ENCODE measurements around the gene DRC1. TPM values are rescaled to one million over a fixed set of nuclear protein-coding genes. Genes with fewer than 3 reads are reported as not detected.

DRC1 gene
- polyA plus RNA-seq, 4 donors: 0.09 to 0.18 TPM; not detected in 2

DNA sequence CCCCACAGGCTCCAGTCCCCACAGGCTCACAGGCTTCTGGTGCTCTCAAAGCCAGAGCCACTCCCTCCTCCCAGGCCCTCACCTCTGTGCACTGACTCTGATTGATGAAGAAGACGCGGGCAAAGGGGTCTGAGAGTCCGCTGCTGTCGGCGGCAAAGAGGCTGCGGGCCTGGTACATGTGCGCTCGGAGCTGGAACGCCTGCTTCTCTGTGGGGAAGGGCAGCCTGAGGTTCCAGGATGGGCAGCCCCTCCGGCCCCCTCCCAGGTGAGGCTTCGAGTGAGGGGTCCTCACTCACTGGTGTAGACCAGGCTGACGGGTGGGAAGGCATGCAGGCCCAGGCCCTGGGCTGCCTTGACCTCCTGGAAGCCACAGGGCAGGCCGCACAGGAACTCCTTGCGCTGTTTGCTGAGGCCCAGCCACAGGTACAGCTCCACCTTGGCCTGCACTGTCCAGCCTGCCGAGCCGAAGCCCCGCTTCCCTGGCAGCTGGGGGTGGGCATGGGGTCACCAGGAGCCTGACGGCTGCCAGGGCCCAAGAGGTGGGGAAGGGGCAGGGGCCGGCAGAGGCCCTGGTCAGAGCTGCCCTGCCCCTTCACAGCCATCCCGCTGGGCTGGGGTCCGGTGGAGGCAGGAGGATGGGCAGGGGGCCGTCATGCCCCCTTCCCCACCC is 74.2 kb downstream of the DRC1 start:
- Histone ChIP-seq H3K36me3 (ENCODE audit: control insufficient read depth in 3 of 3, insufficient read depth in 2 of 3, low read depth in 1 of 3, low read length in 3 of 3) (peaks cover 0 to 11% (median 0%) of the 10 kb centered on the region in 3 donors), H3K27ac (ENCODE audit: low read depth in 1 of 3, low read length in 2 of 3) (no peak overlapping the region), H3K9me3 (ENCODE audit: control insufficient read depth in 2 of 2, insufficient read depth in 1 of 2, low read depth in 1 of 2, low read length in 1 of 2) (no peaks in the 10 kb centered on the region), H3K4me1 (ENCODE audit: control insufficient read depth in 3 of 3, insufficient read depth in 2 of 3, low read depth in 1 of 3, low read length in 2 of 3) (peaks cover 0 to 17% (median 0%) of the 10 kb centered on the region in 3 donors), H3K27me3 (ENCODE audit: control insufficient read depth in 3 of 3, insufficient read depth in 3 of 3, low read length in 3 of 3) (no peaks in the 10 kb centered on the region), H3K4me3 (ENCODE audit: low read depth in 1 of 3, low read length in 3 of 3) (no peak overlapping the region)
- WGBS, 3 donors: 81 to 89% (median 83%) methylated on average over 14 to 22 of the region's 22 CpGs
- FAIRE-seq (no peak), DNase-seq (no peak)

DNA sequence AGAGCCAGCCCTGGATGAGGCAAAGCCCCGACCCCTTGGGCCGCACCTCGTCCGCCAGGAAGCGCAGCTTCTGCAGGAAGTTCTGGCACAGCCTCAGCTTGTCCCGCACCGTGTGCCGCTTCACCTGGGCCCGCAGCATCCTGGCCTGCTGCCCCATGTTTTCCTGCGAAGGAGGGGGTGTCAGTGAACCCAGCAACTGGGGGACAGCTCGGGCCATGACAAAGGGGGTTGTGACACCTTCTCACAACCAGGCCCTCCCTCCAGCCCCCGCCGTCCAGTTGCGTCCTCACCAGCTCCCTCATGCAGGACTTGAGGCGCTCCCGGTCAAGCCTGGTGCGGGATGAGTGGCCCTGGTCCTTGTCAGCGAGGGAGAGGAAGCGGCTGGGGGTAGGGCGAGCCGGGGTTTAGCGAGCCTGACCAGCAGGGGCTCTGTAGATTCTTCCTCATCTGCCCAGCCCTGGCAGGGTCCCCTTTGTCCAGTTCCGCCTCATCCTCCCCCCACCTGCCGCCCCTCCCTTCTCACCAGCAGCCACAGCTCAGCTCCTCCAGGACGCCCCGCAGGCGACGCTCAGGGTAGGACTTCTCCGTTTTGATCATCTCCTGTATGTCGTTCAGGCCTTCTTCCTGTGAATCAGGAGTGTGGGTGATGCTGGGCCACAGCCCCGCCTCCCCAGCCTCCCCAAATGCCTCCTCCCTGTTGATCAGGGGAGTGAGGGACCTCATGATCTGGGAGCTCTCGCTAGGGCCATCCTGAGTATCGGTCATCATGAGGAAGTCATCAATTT is 75.6 kb downstream of the DRC1 start:
- peaks cover 0 to 11% (median 0%) of the 10 kb centered on the region in 3 donors for H3K36me3 ChIP-seq (ENCODE audit: control insufficient read depth in 3 of 3, insufficient read depth in 2 of 3, low read depth in 1 of 3, low read length in 3 of 3)
- H3K27ac ChIP-seq (ENCODE audit: low read depth in 1 of 3, low read length in 2 of 3): no peak overlapping the region
- H3K4me3 ChIP-seq (ENCODE audit: low read depth in 1 of 3, low read length in 3 of 3): no peak overlapping the region
- no peak for FAIRE-seq
- DNase-seq: no peak
- H3K9me3 ChIP-seq (ENCODE audit: control insufficient read depth in 2 of 2, insufficient read depth in 1 of 2, low read depth in 1 of 2, low read length in 1 of 2): no peaks in the 10 kb centered on the region
- H3K4me1 ChIP-seq (ENCODE audit: control insufficient read depth in 3 of 3, insufficient read depth in 2 of 3, low read depth in 1 of 3, low read length in 2 of 3): peaks cover 0 to 29% (median 0%) of the 10 kb centered on the region in 3 donors
- H3K27me3 ChIP-seq (ENCODE audit: control insufficient read depth in 3 of 3, insufficient read depth in 3 of 3, low read length in 3 of 3): no peaks in the 10 kb centered on the region
- WGBS, 3 donors: 65 to 75% (median 65%) methylated on average over 33 of the region's 33 CpGs

DNA sequence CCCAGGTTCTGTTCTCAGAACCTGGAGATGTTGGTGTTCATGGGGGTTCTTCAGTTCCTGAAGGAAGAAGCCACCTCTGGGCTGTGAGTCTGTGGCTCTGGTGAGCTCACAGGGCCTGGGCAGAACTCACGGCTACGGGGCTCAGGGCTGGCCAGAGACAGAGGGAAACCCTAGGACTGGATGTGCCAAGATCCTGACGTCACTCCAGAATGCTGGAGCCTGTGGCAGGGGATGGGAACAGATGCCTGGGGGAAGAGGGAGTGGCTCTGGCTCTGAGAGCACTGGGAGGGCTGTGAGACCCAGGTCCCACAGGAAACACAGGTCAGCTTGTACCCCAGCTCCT is 76.2 kb downstream of the DRC1 start, which contains the start of gene OTOF:
Gene OTOF, minus strand, starts transcription at position 214 of the 343 bp plus-strand sequence.
- H3K4me1 ChIP-seq (ENCODE audit: control insufficient read depth in 3 of 3, insufficient read depth in 2 of 3, low read depth in 1 of 3, low read length in 2 of 3): peaks cover 0 to 31% (median 0%) of the 10 kb centered on the region in 3 donors
- H3K9me3 ChIP-seq (ENCODE audit: control insufficient read depth in 2 of 2, insufficient read depth in 1 of 2, low read depth in 1 of 2, low read length in 1 of 2): no peaks in the 10 kb centered on the region
- no peak within 1 kb of the TSS for H3K4me3 ChIP-seq (ENCODE audit: low read depth in 1 of 3, low read length in 3 of 3)
- 35 to 44% (median 43%) methylated on average over 3 of the region's 3 CpGs for WGBS, 3 donors
- FAIRE-seq (no peak), DNase-seq (no peak)
- no peaks in the 10 kb centered on the region for H3K27me3 ChIP-seq (ENCODE audit: control insufficient read depth in 3 of 3, insufficient read depth in 3 of 3, low read length in 3 of 3)
- no peak within 1 kb of the TSS for H3K27ac ChIP-seq (ENCODE audit: low read depth in 1 of 3, low read length in 2 of 3)
- peaks cover 0 to 11% (median 0%) of the 10 kb centered on the region in 3 donors for H3K36me3 ChIP-seq (ENCODE audit: control insufficient read depth in 3 of 3, insufficient read depth in 2 of 3, low read depth in 1 of 3, low read length in 3 of 3)

DNA sequence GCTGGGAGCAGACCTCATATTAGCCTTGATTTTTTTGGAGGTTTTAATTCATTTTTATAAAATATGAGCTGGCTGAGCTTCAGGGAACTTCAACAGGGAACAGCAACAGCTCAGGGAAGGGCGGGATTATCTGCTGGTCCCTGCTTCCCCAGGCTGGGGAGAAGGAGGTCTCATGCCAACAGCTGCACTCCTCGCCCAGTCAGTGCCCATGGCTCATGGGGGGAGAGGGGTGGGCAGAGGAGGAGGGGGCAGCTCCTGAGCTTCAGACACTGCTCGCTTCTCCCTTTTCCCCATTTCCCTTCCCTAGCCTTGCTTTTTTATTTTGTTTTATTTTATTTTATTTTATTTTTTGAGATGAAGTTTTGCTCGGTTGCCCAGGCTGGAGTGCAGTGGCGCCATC is 76.6 kb downstream of the DRC1 start:
- WGBS, 3 donors: 88 to 96% (median 91%) methylated on average over 5 of the region's 5 CpGs
- Histone ChIP-seq H3K9me3 (ENCODE audit: control insufficient read depth in 2 of 2, insufficient read depth in 1 of 2, low read depth in 1 of 2, low read length in 1 of 2) (no peaks in the 10 kb centered on the region), H3K4me3 (ENCODE audit: low read depth in 1 of 3, low read length in 3 of 3) (no peak overlapping the region), H3K4me1 (ENCODE audit: control insufficient read depth in 3 of 3, insufficient read depth in 2 of 3, low read depth in 1 of 3, low read length in 2 of 3) (peaks cover 0 to 33% (median 0%) of the 10 kb centered on the region in 3 donors), H3K27ac (ENCODE audit: low read depth in 1 of 3, low read length in 2 of 3) (no peak overlapping the region), H3K27me3 (ENCODE audit: control insufficient read depth in 3 of 3, insufficient read depth in 3 of 3, low read length in 3 of 3) (no peaks in the 10 kb centered on the region), H3K36me3 (ENCODE audit: control insufficient read depth in 3 of 3, insufficient read depth in 2 of 3, low read depth in 1 of 3, low read length in 3 of 3) (peaks cover 0 to 7% (median 0%) of the 10 kb centered on the region in 3 donors)
- no peak for FAIRE-seq
- no peak for DNase-seq

DNA sequence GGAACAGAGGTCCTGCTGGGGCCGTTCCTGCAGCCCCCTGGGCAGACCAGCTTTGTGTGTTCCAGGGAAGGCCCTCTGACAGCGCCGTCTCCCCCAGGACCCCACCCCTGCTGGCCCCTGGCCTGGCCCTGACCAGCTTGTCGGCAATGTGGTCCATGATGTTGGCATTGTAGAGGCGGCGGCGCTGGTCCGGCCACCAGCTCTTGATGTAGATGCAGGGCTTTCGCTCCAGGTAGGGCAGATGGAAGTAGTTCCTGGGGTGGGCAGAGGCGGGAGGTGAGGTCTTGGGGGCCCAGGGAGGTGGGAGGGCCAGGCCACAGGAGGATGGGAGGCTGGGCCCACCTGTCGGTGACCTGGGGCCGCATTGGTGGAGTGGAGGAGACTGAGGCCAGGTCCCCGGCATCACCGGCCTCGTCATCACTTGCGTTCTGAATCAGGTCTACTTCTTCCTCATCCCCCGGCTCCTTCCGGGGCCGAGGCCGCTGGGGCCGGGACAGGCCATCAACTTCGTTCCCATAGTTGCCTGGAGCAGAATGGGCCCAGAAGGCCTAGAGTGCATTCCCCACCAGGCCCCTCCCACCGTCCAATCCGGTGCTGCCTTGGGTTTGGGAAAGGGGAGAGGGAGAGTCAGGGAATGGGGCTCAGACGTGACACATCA is 77.5 kb downstream of the DRC1 start:
- Histone ChIP-seq H3K36me3 (ENCODE audit: control insufficient read depth in 3 of 3, insufficient read depth in 2 of 3, low read depth in 1 of 3, low read length in 3 of 3) (peaks cover 0 to 7% (median 0%) of the 10 kb centered on the region in 3 donors), H3K9me3 (ENCODE audit: control insufficient read depth in 2 of 2, insufficient read depth in 1 of 2, low read depth in 1 of 2, low read length in 1 of 2) (no peaks in the 10 kb centered on the region), H3K4me1 (ENCODE audit: control insufficient read depth in 3 of 3, insufficient read depth in 2 of 3, low read depth in 1 of 3, low read length in 2 of 3) (peaks cover 0 to 38% (median 0%) of the 10 kb centered on the region in 3 donors), H3K4me3 (ENCODE audit: low read depth in 1 of 3, low read length in 3 of 3) (no peak overlapping the region), H3K27ac (ENCODE audit: low read depth in 1 of 3, low read length in 2 of 3) (peak overlapping the region in 1 of 3 donors; percentile 74), H3K27me3 (ENCODE audit: control insufficient read depth in 3 of 3, insufficient read depth in 3 of 3, low read length in 3 of 3) (no peaks in the 10 kb centered on the region)
- no peak for FAIRE-seq
- 93 to 96% (median 93%) methylated on average over 21 to 25 of the region's 25 CpGs for WGBS, 3 donors
- DNase-seq: no peak

DNA sequence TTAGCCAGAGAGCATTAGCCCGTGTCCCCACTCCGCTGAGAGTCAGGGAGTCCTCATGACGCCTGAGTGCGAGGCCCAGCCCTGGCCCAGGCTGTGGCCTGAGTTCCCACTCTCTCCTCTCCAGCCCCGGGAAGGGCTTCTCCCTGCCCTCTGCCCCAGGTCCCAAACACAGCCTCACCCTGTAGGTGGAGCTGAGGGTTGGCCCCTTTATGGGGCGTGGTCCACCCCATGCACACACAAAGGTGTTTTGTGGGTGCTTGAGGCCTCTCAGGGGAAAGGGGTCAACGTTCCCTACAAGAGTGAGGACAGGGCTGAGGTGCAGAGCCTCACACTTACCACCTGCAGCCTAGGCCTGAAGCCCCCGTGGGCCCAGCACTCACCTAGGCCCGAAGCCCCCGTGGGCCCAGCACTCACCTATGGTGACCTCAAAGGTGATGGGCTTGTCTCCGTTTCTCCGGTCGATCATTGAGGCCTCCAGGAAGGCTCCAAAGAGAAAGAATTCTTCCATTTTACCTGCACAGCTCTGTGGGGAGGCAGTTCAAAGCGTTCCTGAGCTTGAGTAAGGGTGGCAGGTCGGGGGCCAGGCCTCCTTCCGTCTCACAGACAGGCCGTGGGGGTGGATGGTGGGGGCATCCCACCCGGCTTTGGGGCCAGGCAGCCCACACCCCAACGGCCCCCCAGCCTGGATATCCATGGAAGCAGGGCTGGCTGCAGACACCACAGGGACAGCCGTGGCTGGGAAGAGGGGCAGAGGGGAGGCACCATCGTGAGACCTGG is 78.3 kb downstream of the DRC1 start:
- WGBS, 3 donors: 74 to 84% (median 75%) methylated on average over 19 to 21 of the region's 21 CpGs
- Histone ChIP-seq H3K4me3 (ENCODE audit: low read depth in 1 of 3, low read length in 3 of 3) (no peak overlapping the region), H3K9me3 (ENCODE audit: control insufficient read depth in 2 of 2, insufficient read depth in 1 of 2, low read depth in 1 of 2, low read length in 1 of 2) (no peaks in the 10 kb centered on the region), H3K36me3 (ENCODE audit: control insufficient read depth in 3 of 3, insufficient read depth in 2 of 3, low read depth in 1 of 3, low read length in 3 of 3) (peaks cover 0 to 4% (median 0%) of the 10 kb centered on the region in 3 donors), H3K4me1 (ENCODE audit: control insufficient read depth in 3 of 3, insufficient read depth in 2 of 3, low read depth in 1 of 3, low read length in 2 of 3) (peaks cover 0 to 41% (median 0%) of the 10 kb centered on the region in 3 donors), H3K27ac (ENCODE audit: low read depth in 1 of 3, low read length in 2 of 3) (peak overlapping the region in 1 of 3 donors; percentile 74), H3K27me3 (ENCODE audit: control insufficient read depth in 3 of 3, insufficient read depth in 3 of 3, low read length in 3 of 3) (no peaks in the 10 kb centered on the region)
- FAIRE-seq: no peak
- DNase-seq: peak in 1 of 2 donors; percentile 83

DNA sequence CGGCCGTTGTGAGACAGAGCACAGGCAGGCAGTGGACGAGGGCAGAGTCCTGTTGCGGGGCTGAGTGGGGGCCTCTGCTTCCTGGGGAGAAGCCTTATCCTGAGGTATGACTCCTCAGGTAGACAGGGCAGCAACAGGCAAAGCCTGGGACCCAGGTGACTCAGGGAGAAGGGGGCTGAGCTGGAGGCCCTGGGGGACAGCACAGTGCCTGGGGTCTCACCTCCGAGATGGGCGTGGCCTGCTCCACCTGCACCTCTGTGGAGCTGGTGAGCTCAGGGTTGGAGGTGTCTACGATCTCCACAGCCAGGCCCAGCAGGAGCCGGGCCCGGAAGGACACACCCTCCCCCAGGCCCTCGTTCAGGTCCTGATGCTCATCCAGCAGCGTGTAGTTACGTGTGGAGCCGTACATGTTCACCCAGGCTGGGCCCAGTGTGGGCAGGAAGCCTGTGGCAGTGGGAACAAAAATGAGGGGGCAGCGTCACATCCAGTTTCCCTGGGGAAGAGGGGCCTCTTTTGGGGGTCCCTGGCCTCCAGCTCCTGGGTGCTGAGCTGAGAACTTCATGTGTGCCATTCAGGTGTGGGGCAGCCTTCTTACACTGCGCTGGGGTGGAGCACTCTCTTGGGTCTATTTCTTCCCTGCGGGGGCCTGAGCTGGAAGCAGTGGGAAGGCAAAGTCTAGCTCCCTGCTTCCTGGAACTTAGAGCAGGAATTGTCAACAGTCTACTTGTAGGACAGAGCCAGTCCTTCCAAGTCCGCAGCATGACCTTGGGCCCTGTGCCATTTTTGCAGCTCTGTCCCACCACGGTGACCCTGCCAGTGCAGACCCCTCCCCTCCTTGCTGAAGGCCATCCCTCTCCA is 79.1 kb downstream of the DRC1 start:
- Histone ChIP-seq H3K4me1 (ENCODE audit: control insufficient read depth in 3 of 3, insufficient read depth in 2 of 3, low read depth in 1 of 3, low read length in 2 of 3) (peaks cover 0 to 41% (median 0%) of the 10 kb centered on the region in 3 donors), H3K9me3 (ENCODE audit: control insufficient read depth in 2 of 2, insufficient read depth in 1 of 2, low read depth in 1 of 2, low read length in 1 of 2) (no peaks in the 10 kb centered on the region), H3K27me3 (ENCODE audit: control insufficient read depth in 3 of 3, insufficient read depth in 3 of 3, low read length in 3 of 3) (no peaks in the 10 kb centered on the region), H3K36me3 (ENCODE audit: control insufficient read depth in 3 of 3, insufficient read depth in 2 of 3, low read depth in 1 of 3, low read length in 3 of 3) (no peaks in the 10 kb centered on the region), H3K27ac (ENCODE audit: low read depth in 1 of 3, low read length in 2 of 3) (peak overlapping the region in 1 of 3 donors; percentile 74), H3K4me3 (ENCODE audit: low read depth in 1 of 3, low read length in 3 of 3) (no peak overlapping the region)
- DNase-seq: peak; percentile 26 to 84
- WGBS, 3 donors: 46 to 70% (median 46%) methylated on average over 16 to 18 of the region's 18 CpGs
- no peak for FAIRE-seq

All from small intestine (tissue), 7 donors.